T-helper 2 cell treated with Interferon-gamma antibody and Interleukin-4, amounts not matched to agents 100 ng/mL and 5 ng/mL, for 36 hours (primary cell): ENCODE results near the gene TBC1D16. TPM values are rescaled to one million over a fixed set of nuclear protein-coding genes. Genes with fewer than 3 reads are reported as not detected.

Experiments
- intact Hi-C: fragments of 100-400 bp; cut with micrococcal nuclease; formaldehyde crosslinking; loops from one replicate; pipeline ENCODE4 v1.15.1; 2023
- total RNA-seq: library from RNA; stranded (reverse); gene quantifications from 2 replicates; pipeline ENCODE4 v1.2.3, GENCODE V29; 2022

Gene TBC1D16
- total RNA-seq: 0.52 and 0.80 TPM in 2 replicates

GRCh38 chr17:80035687-80035936 is at the start of gene TBC1D16:
TBC1D16 (minus strand) TSS chr17:80035872; CDS start chr17:80013547, 22,325 bp downstream.
- intact Hi-C loops: loop anchor here (10.0 kb wide), 1 partner anchor 1901 kb away; the partner anchor contains the start of gene TMC8

- intact Hi-C loops: no loop called here
Observed at GRCh38 chr17:80084773-80085172, 49.1 kb upstream of the TBC1D16 start.

DNA sequence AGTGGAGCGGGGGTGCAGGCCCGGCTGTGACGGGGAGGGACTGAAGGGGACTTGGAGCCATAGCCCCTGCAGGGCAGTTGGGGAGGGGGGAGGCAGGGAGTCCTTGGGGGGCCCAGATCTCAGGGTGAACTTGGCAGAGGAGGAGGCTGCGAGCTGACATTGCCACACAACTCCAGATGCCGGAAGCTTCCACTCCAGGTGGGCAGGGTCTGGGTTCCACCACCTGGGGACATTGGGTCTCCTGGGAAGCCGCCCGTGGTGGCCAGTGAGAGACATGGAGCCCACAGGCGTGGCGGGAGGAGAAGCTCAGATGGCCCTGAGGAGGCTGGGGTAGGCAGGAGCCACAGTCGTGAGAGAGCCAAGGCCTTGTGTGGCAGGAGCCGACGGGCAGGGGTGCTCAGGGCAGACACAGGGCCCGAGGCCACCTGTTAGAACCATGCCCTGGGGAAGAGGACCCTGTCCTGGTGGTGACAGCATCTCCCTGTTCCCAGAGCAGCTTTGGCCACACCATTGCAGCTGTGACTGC is 47.5 kb upstream of the TBC1D16 start:
- intact Hi-C loops: no loop called here

DNA sequence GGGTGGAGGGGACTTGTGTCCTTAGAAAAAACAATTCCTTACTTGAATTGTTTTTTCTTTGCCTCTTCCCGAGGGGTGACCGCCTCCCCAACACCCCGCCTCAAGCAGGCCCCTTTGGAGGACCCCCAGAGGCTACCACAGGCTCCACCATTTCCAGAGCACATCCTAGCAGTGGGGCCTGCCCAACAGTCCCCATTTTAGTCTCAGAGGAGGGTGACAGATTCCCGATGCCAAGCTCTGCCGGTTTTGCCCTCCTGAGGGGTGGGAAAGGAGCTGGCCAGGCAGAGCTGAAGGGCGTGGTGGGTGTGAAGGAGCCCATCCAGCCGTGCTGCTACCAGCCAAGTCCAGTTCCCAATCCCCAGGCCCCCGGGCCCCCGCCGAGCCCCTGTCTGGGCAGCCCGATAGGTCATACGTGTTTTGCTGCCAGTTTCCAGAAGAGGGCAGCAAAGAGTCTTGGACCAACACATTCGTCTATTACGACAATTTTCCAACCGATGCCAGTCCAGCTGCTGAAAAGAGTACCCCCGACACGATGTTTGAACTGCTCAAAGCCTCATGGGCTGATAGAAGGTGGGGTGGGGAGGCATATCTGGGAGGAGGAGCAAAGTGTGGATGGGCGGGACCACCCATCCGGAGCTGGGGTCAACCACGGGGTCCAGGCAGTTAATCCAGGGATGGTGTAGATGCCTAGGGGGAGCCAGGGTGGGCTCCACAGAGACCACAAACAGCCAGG is 46.9 kb upstream of the TBC1D16 start:
- intact Hi-C loops: no loop called here

DNA sequence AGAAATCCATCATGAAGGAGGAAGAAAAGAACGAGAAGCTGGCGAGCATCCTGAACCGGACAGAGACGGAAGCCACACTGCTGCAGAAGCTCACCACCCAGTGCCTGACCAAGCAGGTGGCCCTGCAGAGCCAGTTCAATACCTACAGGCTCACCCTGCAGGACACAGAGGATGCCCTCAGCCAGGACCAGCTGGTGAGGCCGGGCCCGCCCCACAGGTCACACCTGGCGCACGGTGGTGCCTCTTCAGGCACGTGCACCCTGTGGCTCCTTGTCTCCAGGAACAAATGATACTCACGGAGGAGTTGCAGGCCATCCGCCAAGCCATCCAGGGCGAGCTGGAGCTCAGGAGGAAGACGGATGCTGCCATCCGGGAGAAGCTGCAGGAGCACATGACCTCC is 45.9 kb upstream of the TBC1D16 start:
- intact Hi-C loops: no loop called here

DNA sequence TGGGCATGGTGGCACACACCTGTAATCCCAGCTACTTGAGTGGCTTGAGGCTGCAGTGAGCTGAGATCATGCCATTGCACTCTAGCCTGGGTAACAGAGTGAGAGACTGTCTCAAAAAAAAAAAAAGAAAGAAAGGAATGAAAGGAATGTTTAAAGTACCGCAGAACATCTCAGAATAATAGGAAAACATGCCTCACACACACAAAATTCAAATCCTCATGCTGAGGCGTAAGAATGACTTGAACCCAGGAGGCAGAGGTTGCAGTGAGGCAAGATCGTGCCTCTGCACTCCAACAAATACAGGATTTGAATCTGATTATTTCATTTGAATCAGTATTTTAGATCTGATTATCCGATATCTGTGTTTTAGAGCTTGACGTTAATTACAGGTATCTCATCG is 44.4 kb upstream of the TBC1D16 start:
- intact Hi-C loops: no loop called here

DNA sequence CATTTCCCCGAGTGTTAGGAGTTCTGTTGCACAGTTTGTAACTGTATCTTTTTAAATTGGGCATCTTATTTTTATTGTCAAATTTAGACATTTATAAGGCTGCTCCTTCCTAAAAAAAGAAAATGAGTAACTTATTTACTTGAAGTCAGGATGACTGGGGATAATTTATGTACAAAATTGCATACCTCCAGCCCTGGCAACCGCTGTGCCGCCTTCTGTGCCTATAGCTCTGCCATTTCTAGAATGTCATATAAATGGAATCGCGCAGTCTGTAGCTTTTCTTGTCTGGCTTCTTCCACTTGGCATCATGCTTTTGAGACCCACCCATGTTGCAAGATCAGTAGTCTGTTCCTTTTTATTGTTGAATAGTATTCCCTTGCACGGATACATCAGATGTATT is 36.7 kb upstream of the TBC1D16 start:
- intact Hi-C loops: no loop called here

DNA sequence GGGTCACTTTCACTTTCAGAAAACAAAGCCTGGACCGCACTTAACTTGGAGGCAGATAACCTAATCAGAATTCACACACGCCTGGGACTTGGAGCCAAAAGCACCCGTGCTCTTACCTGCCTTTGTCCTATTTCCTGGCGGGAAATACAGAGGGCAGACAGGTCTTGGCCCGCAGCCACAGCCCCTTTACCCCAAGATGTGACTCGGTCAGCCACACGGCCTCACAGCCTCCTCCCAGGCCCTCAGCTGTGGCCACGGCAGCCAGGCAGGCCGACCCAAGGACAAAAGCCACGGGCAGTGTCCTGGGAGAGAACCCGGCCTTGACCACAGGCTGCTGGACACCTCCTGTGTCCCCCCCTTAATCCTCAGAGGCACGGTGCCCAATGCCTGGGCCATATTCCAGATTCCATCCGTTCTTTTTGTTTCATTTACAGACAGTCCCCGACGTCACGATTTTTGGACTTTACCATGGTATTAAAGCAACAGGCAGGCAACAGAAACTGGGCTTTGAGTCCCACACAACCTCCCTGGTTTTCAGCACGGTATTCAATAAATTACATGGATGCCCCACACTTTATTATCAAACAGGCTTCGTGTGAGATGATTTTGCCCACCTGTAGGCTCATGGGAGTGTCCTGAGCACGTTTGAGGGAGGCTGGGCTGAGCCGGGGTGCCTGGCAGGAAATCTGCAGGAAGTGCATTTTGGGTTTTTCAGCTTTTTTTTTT is 35.6 kb upstream of the TBC1D16 start:
- intact Hi-C loops: no loop called here

DNA sequence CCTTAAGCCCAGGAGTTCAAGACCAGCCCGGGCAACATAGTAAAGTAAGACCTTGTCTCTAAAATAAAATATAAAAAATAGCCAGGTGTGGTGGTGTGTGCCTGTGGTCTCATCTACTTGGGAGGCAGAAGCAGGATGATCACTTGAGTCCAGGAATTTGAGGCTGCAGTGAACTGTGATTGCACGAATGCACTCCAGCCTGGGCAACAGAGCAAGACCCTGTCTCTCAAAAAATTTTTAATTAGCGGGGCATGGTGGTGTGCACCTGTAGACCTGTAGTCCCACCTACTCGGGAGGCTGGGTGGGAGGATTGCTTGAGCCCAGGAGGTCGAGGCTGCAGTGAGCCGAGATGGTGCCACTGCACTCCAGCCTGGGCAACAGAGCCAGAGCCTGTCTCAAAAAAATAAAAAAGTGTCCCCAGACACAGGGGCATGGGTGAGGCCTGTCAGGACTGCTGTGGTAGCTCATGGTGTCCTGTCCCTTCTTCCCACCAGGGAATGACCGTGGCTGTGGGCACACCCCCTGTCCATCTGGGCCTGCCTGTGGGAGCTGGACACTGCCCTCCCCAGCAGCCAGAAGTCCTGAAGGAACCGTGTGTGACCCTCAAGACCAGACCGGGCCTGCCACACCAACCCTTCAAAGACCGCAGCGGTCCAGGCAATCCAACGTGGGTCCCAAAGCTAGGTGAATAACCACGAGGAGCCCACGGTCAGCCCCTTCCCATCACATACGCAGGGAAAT is 34.9 kb upstream of the TBC1D16 start:
- intact Hi-C loops: no loop called here

- intact Hi-C loops: no loop called here
Observed at GRCh38 chr17:80068301-80069222, 32.9 kb upstream of the TBC1D16 start.

- intact Hi-C loops: no loop called here
Observed at GRCh38 chr17:80067393-80067986, 31.8 kb upstream of the TBC1D16 start.

GRCh38 chr17:80065478-80066170 is 30.0 kb upstream of the TBC1D16 start:
- intact Hi-C loops: no loop called here

DNA sequence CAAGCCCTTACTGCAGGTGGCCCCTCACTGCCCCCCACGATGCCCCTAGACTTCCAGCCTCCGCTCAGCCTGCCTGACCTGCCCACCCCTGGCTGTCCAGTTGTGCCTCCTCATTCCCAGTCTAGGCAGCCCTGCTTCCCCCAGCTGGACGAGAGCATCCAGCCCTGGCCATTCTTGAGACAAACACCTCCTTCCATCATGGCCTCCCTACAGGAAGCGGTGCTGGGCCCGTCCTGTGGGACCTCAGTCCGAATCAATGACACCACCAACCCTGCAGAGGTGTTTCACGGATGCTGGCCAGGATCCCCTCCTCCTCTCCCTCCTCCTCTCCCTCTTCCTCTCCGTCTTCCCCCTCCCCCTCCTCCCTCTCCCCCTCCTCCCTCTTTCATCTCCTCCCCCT is 29.0 kb upstream of the TBC1D16 start:
- intact Hi-C loops: no loop called here

DNA sequence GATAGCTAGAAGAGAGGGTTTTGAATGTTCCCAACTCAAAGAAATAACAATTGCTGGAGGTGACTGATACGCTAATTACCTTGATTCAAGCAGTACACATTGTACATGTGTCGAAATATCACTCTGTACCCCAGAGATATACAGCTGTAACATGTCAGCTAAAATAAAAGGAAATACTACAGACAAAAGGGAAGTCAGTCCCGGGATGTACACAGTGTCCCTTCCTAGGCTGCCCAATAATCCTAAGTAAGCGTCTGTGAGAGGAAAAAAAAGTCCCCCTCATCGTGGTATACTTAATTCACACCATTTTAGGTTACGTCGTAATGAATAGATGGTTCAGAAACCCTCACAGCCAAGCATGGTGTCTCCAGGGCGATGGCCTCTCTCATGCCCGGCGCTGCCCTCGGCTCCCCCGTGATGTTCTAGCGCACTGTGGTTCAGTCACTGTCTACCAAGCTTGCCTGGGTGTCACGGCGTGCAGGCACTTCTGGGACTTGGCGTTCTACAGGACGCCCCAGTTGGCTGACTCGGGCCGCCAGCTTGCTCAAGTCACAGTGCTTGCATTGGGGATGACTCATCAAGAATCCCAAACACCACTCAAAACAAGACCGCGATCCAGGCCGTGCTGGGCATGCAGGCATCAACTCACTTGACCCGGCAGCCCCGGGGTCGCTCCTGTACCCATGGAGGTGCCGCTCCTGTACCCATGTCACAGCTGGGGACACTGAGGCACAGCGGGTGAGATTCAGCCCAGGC is 28.3 kb upstream of the TBC1D16 start:
- intact Hi-C loops: no loop called here

- intact Hi-C loops: no loop called here
Observed at GRCh38 chr17:80061421-80061820, 25.7 kb upstream of the TBC1D16 start.

DNA sequence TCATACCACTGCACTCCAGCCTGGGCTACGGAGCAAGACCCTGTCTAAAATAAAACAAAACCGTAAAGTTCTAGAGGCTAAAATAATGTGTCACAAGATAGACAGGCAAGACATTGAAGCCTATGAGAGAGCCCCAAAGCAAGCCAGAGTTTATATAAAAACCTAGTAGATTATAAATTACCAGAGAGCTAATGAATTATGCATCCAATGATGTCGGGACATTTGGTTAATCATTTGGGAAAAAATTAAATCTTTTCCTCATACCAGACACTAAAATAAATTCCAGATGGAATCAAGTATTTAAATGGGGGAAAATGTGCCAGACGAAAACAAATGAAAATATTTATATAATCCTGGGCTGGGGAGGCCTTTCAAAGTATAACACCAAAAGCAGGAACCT is 25.0 kb upstream of the TBC1D16 start:
- intact Hi-C loops: no loop called here

DNA sequence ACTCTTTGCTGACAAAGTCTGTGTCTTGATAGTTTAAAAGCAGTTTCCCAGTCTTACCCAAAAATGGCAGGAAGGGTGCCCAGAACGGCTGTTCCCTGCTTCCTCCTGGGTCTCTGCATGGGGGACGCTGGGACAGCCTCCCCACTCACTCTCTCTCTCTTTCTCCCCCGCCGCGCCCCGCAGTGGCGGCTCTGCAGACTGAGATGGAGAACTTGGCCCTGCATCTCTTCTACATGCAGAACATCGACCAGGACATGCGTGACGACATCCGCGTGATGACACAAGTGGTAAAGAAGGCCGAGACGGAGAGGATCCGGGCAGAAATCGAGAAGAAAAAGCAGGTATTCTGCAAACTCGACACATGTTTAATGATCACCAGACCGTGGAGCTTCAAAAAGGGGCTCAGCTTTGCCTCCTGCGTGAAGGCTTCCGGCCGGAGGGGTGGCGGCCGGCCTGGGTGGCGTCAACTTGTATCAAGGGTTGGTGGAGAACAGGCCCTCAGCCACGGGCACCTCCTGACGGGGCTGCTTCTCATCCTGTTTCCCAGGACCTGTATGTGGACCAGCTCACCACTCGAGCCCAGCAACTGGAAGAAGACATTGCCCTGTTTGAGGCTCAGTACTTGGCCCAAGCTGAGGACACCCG is 22.8 kb upstream of the TBC1D16 start:
- intact Hi-C loops: no loop called here

DNA sequence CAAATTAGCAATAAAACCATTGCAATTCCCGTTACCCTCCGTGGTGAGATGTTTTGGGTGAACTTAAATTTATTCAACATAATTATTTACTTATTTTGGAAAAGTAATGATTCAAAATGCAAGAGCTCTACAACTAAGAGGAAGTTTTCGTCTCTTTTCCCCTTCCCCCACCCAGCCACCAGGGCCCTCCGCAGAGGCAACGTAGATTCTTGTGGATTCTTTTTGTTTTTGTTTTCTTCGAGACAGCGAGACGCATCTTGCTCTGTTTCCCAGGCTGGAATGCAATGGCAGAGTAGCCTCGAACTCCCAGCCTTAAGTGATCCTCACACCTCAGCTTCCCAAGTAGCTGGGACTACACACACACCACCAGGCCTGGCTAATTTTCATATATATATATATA is 19.9 kb upstream of the TBC1D16 start:
- intact Hi-C loops: no loop called here

DNA sequence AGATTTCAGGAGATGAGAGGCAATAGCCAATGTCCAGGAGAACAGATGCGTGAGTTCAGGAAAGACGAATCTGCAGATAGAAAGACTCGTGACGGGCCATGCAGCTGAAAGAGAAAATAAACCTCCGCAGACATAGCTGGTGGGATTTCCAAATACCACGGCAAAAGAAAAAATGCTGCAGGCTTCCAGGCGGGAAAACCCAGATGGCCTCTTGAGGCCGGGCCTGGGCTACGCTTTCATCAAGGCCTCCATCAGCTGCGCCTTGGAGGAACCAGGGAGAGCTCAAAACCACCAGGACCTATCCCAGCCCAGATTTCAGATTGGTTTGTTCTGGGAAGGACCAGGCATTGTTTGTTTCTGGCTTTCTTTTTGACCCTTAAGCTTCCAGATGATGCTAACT is 17.4 kb upstream of the TBC1D16 start:
- intact Hi-C loops: no loop called here
